ENCODE measurements around the gene SRBD1.

Gene SRBD1

DNA sequence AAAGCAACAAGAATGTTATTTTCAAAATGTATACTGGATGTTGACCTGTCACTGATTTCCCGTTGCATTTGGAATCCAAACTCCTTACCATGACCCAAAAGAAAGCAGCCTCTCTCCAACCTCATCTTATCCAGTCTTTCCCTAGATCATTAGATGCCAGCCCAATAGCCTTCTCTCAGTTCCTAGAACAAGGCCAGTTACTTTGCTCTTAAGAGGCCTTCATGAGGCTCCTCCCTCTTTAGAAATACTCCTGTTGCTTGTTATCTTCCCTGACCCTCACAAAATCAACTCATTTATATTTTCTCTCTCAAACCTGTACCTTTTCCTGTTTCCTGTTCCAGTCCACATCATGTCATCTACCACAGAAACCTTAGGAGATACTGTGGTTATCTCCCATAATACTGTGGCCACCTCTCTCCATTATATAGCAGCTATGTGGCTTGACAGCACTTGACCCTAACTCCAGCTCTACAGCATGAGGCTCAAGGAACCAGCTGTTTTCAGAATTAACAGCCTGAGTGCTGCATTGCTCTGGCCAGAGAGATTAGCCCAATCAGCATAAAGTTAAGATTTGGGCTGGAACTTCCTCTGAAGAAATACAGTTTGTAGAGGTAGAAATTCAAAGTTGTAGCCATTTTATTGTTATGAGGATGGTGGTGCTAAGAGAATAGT is 22.8 kb downstream of the SRBD1 start:
- no peak for DNase-seq

DNA sequence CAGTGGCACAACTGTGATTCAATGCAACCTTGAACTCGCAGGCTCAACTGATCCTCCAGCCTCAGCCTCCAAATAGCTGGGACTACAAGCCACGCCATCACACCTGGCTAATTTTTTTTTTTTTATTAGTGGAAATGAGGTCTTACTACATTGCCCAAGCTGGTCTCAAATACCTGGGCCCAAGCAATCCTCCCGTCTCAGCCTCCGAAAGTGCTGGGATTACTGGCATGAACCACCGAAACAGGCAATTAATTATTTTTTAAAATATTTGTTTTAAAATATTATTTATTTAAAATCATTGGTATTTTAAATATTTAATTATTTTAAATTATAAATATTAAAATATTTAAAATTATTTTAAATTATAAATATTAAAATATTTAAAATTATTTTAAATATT is 24.5 kb downstream of the SRBD1 start:
- DNase-seq = no peak

DNA sequence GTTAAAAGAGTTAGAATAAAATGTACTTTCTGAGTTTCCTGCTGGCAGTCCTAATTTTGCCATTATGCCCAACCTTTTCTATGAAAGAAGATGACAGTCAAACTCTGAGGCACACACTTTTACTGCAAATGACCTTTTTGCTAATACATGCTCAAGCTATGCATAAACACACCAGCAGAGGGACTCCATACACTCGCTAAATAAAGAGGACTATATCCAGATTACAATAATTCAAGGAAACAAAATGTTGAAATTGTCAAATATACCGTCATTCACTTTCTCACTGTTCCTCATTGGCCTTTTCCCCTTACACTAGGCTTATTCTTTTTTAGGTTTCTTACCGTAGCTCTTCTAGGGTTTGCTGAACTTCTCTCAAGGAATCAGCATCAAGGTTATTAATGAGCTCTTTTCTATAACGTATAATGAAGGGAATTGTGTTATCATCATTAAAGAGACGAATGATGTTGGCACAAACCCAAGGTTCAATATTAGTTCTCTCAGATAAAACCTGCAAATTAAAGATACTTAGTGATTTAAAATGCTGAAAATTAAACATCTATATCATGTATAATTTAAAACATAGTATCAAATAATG is 25.7 kb downstream of the SRBD1 start:
- peak; percentile 29 for DNase-seq

DNA sequence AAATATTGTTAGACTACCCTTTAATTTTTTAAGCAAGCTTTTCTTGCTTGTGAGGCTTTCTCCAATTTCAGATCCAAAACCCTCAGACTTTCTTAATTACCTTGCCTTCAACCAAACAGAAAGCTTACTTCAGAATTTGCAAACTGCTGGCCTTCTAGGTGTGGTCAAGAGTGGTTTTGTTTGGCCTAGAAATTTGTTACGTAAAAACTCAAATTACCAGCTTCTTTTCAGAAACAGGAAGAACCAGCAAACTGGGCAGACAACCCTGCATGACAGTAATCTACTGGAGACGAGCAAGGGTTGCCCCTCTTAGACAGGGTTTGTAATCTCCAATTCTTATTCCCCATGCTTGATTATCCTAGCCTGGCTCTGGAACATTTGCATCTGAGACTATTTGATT is 27.1 kb downstream of the SRBD1 start:
- no peak for DNase-seq

DNA sequence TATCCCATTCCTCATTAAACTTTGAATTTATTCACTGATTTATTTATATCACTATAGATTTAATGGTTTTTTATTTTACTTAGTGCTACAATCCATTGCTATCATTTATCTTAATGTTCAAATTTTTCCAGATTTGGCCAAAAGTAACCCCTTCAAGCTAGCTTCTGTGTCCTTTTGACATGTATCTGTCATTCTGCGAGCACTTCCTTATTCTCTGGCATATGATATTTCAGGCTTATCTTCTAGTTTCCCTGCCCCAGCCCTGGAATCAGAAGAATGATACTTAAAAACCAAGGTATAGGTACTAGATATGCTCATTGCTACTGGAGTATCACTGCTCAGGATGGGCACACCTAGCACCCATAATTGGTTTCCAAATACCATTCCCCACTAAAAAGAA is 28.5 kb downstream of the SRBD1 start:
- no peak for DNase-seq

DNA sequence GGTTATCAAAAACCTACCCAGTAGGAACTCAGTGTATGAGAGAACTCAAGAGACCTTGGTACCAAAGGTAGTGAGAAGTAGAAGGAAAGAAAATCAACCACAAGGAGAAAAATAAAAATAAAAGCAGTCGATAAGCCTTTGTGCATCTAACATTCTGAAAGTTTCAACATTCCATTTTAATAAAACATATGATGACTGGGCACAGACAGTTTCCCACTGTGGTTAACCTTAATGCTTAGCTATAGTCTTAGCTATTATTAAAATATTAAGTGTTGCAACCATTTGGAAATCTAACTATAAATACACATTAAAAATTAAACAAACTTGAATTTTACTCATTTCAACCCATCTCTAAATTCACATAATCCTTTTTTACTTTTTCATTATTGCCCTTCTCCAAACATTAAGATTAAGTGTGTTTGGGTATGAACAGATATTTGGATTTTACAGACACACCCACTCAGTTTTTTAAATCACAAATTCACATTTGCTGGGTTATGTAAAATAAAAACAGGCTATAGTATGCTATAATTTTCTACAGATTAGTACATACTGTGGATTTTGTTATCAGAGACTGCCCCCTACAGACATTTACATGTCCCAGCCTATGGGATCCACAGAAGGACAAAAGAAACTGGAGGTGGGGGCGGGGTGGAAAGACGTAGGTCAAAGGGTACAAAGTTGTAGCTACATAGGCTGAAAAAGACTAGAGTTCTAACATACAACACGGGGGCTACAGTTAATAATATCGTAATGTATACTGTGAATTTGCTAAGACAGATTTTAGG is 32.8 kb downstream of the SRBD1 start:
- peak; percentile 29 for DNase-seq

DNA sequence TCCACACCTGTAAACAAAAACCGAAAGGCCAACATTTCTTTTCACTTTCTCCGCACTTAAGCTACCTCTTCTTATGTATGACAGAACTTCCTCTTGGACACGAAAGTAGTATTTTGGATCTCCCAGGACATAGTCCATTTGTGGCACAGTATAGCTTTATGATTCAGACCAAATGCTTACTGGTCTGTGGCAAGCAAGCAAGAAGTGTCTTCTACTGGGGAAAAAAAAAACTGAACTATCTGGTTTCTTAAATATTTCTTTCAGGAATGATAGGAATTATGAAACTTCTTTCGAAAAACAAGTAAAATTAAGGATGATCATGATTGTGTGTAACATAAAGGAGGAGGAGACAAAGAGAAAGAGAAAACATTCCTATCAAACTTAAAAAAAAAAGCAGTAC is 33.6 kb downstream of the SRBD1 start:
- no peak for DNase-seq

DNA sequence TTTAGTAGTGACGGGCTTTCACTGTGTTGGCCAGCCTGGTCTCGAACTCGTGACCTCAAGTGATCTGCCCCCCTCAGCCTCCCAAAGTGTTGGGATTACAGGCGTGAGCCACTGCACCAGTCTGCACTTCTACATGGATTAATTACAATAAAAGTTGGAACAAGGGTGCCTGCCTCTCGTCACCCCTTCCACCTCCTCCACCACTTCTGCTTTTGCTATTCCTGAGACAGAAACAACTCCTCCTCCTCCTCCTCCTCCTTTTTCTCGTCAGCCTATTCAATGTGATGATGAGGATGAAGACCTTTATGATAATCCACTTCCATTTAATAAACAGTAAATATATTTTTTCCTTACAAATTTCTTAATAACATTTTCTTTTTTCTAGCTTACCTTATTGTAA is 35.2 kb downstream of the SRBD1 start:
- DNase-seq = no peak

DNA sequence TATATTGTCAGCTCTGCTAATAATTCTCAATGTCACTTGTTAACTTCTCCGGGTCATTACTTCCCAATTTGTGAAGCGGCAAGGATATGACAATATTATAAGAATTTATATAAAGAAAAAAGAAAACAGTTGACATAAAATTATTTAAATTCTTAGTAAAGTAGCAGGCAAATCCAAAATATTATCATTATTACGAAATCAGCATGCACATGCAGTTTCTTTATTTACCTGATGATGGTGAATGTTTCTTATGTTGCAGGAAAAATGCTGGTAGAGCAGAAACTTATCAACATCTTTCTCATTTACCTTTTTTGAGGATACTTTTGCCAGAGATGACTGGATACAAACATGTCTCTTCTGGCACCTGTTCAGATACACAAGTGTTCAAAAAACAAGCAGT is 38.1 kb downstream of the SRBD1 start:
- no peak for DNase-seq

DNA sequence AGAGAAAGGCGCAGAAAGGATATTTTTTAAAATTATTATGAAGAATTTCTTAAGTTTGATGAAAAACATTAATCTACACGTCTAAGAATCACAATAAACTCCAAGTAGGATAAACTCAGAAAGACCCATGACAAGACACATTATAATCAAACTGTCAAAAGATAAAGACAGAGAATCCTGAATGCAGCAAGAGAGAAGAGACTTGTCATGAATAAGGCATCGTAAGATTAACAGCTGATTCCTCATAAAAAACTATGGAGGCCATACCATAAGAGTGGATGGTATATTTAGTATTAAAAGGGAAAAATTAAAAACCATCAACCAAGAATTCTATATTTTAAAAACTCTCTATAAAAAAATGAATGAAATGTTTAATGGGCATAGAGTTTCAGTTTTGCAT is 39.1 kb downstream of the SRBD1 start:
- no peak for DNase-seq

DNA sequence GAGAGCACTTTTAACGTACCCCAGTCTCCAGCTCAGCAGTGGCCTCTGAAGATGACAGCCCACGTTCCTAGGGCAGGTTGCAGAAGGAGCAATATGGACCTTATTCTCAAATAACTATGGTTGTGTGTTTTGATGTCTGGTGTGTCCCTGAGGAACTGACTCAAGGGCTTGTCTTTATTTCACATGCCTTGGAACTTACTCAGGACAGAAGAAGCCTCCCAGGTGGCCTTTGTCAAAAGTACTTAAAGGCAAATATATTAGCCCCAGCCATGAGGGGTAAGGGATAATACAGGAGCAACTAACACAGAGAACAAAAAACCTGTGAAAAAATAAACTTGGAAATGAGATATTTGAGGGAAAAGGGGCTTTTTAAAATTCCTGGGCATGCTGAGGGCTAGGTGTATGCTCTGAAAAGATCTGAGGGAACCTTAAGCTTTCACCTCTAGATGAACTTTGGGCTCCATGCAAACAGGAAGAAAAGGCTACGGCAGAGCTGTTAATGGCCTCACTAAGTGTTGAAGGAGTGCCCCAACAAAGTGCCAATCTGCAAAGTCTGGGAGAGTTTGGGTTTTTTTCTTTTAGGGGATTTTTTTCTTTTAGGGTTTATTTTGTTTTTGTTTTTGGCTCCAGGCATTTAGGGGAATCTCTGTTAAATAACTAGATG is 40.3 kb downstream of the SRBD1 start:
- DNase-seq = no peak

DNA sequence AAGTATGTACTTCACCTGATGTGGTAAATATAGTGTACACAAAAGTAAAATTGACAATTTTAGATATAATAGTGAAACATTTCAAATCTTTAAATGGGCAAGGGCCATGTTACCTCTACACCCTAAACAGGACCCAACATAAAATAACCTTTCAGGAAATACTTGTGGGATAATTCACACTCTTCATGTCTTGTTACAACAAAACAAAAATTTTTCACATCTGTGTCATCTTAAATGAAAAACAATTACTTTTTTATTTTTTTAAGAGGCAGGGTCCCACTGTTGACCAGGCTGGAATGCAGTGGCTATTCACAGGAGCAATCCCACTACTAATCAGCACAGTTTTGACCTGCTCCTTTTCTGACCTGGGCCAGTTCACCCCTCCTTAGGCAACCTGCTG is 42.1 kb downstream of the SRBD1 start:
- DNase-seq = no peak

DNA sequence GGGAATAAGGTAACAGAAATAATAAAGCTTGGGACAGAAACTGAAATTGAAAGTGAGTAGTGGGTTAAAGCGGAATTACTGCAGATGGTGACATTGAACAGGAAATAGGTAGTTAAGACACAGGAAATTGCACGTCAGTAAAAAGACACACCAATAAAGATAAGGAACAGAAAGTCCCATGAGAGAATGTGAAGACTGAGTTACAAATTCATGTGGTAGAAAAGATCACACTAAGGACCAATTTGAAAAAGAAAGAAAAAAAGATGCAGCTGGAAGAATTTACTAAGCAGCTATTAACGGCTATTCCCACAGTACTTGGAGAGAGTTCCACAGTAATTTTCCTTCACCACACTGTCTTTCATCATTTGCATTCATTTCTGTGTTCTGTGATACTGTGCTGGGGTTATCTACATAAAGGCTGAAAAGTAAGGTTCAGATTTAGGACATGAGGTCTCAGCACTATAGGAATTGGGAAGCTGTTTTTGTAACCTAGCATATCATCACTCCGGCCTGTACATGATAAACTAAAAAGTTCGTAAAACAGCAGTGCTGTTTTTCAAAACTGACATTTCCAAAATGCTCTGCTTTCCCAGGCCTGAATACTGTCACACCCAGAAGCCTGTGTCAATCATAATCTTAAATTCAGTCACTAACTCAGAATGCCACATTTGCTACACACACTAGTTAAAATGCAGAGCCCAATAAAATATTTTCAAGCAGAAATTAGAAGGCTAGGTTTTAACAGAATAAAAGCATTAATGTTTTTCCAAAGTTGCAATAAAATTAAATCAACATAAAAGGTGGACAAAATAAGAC is 42.9 kb downstream of the SRBD1 start:
- DNase-seq = no peak

DNA sequence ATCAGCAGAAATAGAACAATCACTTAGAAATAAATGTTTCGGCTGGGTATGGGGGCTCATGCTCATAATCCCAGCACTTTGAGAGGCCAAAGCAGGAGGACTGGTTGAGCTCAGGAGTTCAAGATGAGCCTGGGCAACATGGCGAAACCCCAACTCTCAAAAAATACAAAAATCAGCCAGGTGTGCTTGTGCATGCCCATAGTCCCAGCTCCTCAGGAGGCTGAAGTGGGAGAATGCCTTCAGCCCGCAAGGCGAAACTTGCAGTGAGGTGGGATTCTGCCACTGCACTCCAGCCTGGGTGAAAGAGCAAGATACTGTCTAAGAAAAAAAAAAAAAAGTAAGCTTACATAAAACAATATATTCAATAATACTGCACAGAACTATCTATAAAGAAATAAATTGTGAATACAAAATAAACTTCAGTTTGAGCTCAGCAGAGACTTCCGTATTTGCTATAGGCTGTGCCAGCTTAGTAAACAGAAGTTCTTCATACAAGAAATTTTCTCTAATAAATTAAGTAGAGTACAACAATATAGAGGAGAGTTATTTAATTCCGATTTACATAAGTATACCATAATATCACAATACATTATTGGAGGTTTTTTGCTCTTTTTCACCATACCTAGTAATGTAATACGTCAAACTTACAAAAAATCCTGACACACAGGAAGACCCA is 43.6 kb downstream of the SRBD1 start:
- no peak for DNase-seq

DNA sequence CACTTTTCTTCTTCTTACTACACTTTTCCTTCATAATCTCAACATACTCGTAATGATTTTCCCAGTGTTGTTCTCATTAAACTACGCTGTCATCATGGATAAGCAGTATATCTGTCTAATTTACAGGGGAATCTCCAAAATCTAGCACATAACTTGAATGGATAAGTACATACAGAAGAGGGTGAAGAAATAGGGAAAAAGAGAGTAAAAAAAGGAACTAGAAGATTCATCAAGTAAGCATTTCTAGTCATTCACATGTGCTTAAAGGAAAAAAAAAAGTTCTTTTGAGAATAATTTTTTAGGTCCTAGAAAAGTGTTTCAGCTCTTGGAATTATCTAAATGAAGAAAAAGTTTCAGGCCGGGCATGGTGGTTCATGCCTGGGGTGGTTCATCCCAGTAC is 51.6 kb downstream of the SRBD1 start:
- DNase-seq = no peak

DNA sequence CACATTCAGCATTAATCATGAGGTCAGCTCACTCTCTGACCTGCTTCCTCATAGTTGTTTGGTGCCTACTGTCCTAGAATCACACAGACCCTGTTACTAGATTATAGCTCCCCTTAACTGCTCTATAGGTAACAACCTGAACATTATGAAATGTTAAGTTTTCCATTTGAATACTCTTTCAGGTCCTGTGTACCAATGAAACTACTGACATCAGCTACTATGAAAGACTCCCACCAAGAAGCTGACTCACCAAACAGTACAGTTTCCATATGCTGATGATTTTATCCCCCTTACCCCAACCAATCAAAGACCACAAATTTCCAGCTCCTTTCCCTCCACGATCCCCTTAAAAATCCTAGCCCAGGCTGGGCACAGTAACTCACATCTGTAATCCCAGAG is 56.3 kb downstream of the SRBD1 start:
- DNase-seq = no peak

DNA sequence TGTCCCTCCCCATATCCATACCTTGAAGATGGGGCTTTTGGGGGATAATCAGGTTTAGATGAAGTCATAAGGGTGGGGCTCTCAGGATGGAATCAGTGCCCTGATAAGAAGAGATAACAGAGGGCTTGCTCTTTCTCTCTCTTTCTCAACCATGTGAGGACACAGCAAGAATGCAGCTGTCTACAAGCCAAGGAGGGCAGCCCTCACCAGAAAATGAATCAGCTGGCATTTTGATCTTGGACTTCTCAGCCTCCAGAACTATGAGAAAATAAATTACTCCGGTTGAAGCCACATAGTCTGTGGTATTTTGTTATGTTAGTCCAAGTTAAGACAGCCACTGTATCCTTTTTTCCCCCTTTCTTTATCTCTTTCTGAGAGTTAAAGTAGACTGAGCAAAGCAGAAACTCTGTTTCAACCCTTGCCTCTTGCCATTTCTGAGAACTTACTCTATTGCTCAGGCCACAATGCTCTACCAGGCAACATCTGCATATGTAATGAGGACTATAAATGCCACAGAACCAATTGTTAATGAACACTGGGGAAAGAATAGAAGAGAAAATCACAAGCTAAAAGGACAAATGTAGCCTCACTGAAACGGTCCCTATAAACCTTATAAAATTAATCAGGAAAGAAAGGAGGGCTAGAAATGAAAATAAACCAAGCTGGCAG is 56.9 kb downstream of the SRBD1 start:
- no peak for DNase-seq

DNA sequence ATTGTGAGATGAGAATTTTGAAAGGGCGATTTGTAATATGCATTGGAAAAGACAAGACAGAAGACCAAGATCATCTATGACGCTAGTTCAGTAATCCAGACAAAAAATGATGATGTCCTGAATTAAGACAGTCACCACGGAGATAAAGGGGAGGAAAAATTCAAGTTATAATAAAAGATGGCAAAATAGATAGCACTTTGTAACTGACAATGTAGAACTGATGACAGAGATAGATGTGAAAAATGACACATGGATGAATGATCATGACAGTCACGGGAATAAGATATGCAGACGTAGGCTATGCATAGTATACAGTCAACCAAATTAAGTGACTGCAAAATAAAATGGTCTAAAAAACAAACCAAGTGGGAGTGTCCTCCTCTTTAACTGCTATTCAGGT is 59.2 kb downstream of the SRBD1 start:
- no peak for DNase-seq

DNA sequence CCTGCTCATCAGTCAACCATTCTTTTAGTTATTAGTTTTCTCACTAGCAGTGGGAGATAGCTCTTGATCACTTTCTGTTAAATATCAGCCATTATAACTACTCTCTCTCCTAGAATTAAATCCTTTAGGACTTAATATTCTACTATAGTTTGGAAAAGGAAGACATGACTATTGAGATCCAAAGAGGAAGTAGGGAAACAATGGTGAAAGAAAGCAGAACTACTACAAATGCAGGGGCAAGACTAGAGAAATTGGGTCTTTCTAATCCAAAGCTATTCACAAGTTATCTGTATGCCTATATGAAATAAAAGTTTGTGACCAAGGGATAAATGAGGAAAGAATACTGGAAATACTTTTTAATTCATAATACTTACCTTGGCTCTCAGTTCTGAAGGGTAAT is 65.1 kb downstream of the SRBD1 start:
- DNase-seq = no peak

DNA sequence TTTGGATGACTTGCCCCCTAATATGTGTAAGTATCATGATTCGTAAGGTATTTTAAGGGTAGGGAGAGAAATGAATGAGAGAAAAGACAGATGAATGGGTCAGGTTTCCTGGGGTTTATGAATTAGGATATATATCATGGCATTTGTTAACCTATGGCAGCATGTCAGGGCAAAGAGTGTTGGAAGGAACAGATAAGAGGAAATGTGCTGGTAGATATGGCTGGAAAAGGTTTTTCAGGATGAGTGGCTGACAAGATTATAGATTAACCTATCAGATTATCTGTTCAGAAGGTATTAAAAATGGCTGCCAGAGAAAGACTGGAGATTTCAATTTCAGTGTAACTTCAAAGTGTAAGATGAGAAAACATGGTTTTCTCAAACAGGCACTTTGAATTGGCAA is 67.8 kb downstream of the SRBD1 start:
- DNase-seq = no peak

DNA sequence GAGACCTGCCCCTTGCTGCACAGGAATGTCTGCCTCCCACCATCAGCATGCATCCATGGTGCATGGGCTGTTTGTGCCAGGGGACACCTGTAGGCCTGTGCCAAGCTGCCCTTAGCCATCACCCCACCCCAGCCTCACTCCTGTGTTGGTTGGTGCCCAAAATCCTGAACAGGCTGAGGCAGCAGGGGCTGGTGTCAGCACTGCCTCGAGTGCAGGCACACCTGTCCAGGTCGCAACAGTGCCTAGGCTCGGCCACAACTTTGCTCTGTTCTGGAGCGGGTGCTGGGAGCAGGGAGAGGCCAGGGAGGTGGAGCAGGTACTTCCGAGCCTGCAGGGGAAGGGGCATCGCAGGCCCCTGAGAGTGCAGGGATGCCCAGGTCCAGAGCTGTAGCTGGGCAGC is 69.1 kb downstream of the SRBD1 start:
- no peak for DNase-seq

DNA sequence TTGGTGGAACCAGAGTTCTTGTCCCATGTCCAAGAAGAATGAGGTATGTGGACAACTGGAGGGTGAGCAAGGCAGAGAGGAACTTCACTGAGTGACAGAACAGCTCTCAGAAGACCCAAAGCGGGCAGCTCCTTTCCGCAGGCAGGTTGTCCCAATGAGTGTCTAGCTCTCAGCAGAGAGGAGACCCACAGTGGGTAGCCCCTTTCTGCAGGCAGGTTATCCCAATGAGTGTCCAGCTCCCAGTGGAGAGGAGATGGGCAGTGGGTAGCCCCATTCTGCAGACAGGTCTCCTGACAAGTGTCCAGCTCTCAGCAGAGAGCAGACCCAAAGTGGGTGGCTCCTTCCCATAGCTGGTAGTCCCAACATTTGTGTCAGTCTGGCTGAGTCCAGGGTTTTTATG is 69.6 kb downstream of the SRBD1 start:
- no peak for DNase-seq
